ENCODE data around the gene UBE2E2.

GRCh38 chr3:23542079-23542478 lies 339.0 kb downstream of the UBE2E2 start:
- TF ChIP-seq YY1 (IDR thresholded peaks at IDR 0.05; ENCODE audit: insufficient read depth, insufficient read length) (no peak), ZNF274 (IDR thresholded peaks at IDR 0.05; ENCODE audit: low read depth, low read length) (no peak), SUZ12 (IDR thresholded peaks at IDR 0.05; ENCODE audit: extremely low read depth, insufficient read depth, insufficient read length) (no peak)

All from NT2/D1 (cell line).